Dendritic cell treated with granulocyte-macrophage colony-stimulating factor and Interleukin-4, amounts not matched to agents 40 ng/mL and 50 ng/mL, for 4 days (primary cell): ENCODE results near the gene CEND1.

Experiments
- H3K27ac Mint-ChIP-seq: one replicate; pipeline ENCODE4 v1.8.0; 2022; ENCODE audit warnings: mild to moderate bottlenecking, mixed read lengths
- H3K27me3 Mint-ChIP-seq: one replicate; pipeline ENCODE4 v1.8.0; 2022; ENCODE audit warnings: mild to moderate bottlenecking, mixed read lengths
- H3K36me3 Mint-ChIP-seq: one replicate; pipeline ENCODE4 v1.8.0; 2022; ENCODE audit warnings: low read depth, mixed read lengths
- H3K4me1 Mint-ChIP-seq: one replicate; pipeline ENCODE4 v1.8.0; 2022; ENCODE audit warnings: low read depth, mixed read lengths
- H3K4me3 Mint-ChIP-seq: one replicate; pipeline ENCODE4 v1.8.0; 2022; ENCODE audit warnings: mild to moderate bottlenecking, moderate library complexity, mixed read lengths
- H3K9me3 Mint-ChIP-seq: one replicate; pipeline ENCODE4 v1.8.0; 2022; ENCODE audit warnings: mixed read lengths
- intact Hi-C: fragments of 100-400 bp; cut with micrococcal nuclease; formaldehyde crosslinking; loops from one replicate; pipeline ENCODE4 v1.15.0; 2022

Gene CEND1

DNA sequence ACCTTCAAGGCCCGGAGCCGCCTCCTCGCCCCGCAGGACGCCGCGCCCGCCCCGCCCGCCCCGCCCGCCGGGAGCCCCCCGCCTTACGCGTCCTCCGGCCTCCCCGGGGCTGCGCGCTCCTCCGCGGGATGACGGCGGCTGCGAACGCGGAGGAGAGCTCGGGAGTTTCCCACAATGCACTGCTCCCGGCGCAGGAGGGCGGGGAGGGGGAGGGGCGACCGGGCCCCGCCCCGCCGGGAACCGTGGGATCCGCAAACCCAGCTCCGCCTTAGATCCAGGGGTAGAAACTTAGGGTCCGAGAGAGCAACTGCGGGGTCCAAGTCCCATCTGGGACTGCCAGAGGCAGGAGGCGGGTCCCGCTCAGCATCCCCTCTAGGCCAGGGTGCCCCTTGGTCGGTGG lies at the start of gene CEND1:
Gene CEND1 (minus strand): TSS at position 148 of the 400 bp plus-strand sequence. CDS start 1,514 bp downstream, outside the sequence.
- intact Hi-C loops: no loop called here
- no peaks in the 10 kb centered on the region for H3K9me3 Mint-ChIP-seq

DNA sequence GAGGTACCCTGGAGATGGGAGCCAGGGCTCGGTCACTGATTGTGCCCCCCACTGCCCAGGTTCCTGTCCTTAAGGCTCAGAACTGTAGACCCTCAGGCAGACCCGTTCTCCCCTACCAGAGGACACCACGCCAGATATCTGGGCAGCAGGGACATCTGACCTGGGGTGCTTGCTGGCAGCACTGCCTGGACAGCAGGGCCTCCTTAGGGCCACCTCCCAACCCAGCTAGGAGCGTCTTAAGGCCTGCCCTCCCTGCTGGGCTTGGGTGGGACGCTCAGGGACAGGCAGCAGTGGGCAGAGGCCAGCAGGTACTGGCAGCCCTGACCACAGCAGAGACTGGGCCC lies 49.4 kb upstream of the CEND1 start:
- no peaks in the 10 kb centered on the region for H3K9me3 Mint-ChIP-seq
- H3K36me3 Mint-ChIP-seq: peaks cover 73% of the 10 kb centered on the region
- H3K27me3 Mint-ChIP-seq: peaks cover 1% of the 10 kb centered on the region
- peaks cover 78% of the 10 kb centered on the region for H3K4me1 Mint-ChIP-seq
- H3K4me3 Mint-ChIP-seq: no peak overlapping the region
- H3K27ac Mint-ChIP-seq: no peak overlapping the region
- intact Hi-C loops: no loop called here

More for the DNA sequence above, at the start of gene CEND1:
- no peak within 1 kb of the TSS for H3K27ac Mint-ChIP-seq
- H3K4me3 Mint-ChIP-seq: no peak within 1 kb of the TSS
- peaks cover 37% of the 10 kb centered on the region for H3K27me3 Mint-ChIP-seq
- peaks cover 45% of the 10 kb centered on the region for H3K36me3 Mint-ChIP-seq
- peaks cover 4% of the 10 kb centered on the region for H3K4me1 Mint-ChIP-seq

DNA sequence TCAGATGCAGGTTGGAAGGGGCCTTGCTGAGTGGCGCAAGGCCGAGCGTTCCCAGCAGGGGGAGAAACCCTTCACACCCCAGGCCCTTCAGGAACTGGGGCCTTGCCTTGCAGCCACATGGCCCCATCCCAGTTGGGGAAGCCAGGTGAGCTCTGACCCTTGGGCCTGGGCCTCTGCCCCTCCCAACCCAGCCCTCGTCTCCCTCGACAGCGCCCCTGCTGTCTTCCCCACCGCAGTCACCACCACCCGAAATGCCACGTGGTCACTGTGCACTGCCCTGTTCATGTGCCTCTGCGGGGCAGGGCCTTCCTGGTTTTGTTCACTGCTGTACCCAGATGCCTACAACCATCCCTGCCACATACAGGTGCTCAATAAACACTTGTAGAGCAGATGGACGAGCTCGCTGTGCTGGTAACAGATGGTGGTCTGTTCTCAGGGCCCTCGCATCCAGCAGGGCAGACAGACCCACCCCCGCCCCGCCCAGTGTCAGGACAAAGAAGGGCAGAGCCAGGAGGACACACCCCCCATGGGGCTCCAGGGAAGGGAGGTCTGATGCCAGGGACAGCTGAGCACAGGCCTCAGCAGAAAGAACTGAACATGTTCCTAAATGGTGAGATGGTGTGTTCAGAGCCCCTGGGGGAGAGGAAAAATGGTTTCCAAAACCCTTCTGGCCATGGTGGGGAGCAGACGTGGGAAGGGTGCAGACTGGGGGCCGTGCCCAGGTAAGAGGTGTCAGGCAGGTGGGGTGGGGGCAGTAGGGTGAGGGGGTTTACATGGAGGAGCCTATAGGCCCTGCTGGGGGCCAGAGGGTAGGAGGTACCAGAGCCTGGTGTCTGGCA lies 48.8 kb upstream of the CEND1 start:
- peaks cover 67% of the 10 kb centered on the region for H3K36me3 Mint-ChIP-seq

DNA sequence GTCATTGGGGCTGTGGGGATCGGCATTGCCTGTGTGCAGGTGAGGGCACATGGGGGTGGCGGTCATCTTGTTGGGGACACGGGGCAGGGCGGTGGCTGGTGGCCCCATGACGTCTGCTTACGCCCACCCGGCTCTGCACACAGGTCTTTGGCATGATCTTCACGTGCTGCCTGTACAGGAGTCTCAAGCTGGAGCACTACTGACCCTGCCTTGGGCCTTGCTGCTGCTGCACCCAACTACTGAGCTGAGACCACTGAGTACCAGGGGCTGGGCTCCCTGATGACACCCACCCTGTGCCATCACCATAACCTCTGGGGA lies 48.1 kb upstream of the CEND1 start:
- Mint-ChIP-seq H3K4me1 (peaks cover 76% of the 10 kb centered on the region), H3K9me3 (no peaks in the 10 kb centered on the region), H3K27ac (no peak overlapping the region), H3K27me3 (peaks cover 3% of the 10 kb centered on the region), H3K4me3 (no peak overlapping the region), H3K36me3 (peaks cover 62% of the 10 kb centered on the region)
- intact Hi-C loops: no loop called here

More for the DNA sequence above, 48.8 kb upstream of the CEND1 start:
- H3K27me3 Mint-ChIP-seq: peaks cover 3% of the 10 kb centered on the region
- no peak overlapping the region for H3K4me3 Mint-ChIP-seq
- H3K27ac Mint-ChIP-seq: no peak overlapping the region
- intact Hi-C loops: no loop called here
- H3K4me1 Mint-ChIP-seq: peaks cover 79% of the 10 kb centered on the region
- H3K9me3 Mint-ChIP-seq: no peaks in the 10 kb centered on the region

DNA sequence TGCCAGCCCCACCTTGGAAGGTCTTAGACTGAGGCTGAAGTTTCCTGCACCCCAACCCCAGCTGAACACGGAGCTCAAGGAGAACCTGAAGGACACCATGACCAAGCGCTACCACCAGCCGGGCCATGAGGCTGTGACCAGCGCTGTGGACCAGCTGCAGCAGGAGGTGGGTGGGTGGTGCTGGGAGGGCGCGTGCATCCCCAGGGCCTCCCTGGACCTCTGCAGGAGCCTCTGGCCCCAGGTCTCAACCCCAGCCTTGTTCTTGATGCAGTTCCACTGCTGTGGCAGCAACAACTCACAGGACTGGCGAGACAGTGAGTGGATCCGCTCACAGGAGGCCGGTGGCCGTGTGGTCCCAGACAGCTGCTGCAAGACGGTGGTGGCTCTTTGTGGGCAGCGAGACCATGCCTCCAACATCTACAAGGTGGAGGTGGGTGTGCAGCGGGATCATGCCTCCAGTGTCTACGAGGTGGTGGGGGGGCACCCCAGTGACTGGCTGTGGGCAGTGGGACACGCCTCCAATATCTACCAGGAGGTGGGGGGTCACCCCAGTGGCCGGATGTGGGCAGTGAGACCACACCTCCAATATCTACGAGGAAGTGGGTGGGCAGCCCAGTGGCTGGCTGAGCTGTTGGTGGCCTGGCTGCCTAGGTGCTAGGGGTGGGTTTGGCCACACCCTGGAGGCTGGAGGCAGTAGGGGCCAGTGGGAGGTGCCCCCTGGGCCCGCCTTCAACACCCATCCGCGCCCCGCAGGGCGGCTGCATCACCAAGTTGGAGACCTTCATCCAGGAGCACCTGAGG lies 47.5 kb upstream of the CEND1 start:
- H3K27ac Mint-ChIP-seq: no peak overlapping the region
- H3K9me3 Mint-ChIP-seq: no peaks in the 10 kb centered on the region
- H3K27me3 Mint-ChIP-seq: peaks cover 5% of the 10 kb centered on the region
- intact Hi-C loops: no loop called here
- peaks cover 79% of the 10 kb centered on the region for H3K4me1 Mint-ChIP-seq
- H3K36me3 Mint-ChIP-seq: peaks cover 62% of the 10 kb centered on the region
- no peak overlapping the region for H3K4me3 Mint-ChIP-seq

DNA sequence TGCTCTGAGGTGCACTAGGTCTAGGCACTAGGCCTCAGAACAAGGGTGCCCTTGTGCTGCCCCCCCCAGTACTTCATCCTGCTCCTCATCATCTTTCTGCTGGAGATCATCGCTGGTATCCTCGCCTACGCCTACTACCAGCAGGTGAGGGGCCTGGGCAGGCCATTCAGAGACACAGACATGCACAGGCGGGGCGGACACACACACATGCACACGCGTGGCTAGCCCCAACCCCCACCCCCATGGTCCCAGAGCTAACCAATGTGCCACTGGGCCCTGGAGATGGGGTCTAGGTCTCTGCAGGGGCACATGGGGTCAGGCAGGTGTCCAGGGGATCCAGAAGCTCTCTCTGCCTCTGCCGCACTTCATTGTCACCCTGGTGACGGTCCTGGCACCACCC lies 46.8 kb upstream of the CEND1 start:
- Mint-ChIP-seq H3K36me3 (peaks cover 62% of the 10 kb centered on the region), H3K27ac (no peak overlapping the region), H3K9me3 (no peaks in the 10 kb centered on the region), H3K4me3 (no peak overlapping the region), H3K27me3 (peaks cover 11% of the 10 kb centered on the region), H3K4me1 (peaks cover 86% of the 10 kb centered on the region)
- intact Hi-C loops: no loop called here

DNA sequence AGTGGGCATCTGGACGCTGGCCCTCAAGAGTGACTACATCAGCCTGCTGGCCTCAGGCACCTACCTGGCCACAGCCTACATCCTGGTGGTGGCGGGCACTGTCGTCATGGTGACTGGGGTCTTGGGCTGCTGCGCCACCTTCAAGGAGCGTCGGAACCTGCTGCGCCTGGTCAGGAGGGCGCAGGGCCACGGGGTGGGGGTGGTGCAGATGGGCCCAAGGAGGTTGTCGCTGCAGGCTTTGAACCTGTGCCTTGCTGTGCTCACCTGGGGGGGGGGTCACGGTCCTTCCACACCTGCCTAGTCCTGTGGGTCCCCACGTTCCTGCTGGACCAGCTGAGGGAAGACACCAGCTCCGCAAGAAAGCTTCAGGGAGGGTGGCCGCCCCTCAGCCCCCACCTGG lies 46.4 kb upstream of the CEND1 start:
- Mint-ChIP-seq H3K4me3 (no peak overlapping the region), H3K9me3 (no peaks in the 10 kb centered on the region), H3K27ac (no peak overlapping the region), H3K36me3 (peaks cover 58% of the 10 kb centered on the region), H3K4me1 (peaks cover 87% of the 10 kb centered on the region), H3K27me3 (peaks cover 16% of the 10 kb centered on the region)
- intact Hi-C loops: no loop called here

DNA sequence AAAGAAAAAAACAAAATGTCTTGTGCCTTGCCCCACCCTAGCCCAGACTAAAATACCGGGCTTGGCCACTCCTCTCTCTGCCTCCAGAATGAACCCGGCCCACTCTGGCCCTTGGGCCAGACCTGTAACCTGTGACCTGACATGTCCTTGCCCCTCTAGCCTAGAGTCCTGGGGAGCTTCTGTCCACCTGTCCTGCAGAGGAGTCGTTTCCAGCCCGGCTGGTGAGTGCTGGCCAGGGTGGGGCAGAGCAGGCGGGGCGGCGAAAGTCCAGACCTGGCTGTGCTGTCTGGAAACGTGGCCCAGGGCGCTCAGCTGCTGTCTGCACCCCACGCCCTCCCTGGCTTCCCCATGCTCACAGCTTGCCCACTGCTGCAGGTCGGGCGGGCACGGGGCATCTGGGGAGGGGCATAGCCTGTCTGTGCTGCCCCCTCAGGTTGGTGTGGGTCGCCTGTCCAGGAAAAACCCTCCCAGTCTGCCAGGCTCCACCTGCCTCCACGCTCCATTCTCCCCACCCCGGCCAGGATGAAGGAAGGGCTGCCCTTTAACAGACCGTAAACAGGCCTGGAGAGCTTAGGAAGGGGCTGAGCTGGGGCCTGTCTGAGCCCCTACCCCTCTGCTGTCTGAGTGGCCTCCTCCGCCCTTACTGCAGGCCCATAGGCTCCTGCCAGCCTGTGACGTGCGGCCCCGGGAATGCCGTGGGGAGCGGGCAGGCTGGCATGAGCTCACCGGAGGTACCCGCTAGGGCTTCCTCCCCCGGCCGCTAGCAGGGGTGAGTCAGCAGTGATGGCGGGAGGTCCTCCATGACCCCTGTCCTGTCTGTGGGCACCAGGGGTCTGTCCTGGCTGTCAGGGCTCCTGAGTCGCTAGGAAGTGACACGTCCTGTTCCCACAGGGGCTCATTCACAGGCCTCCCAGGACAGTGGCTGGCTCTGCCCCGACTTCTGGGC lies 44.8 kb upstream of the CEND1 start:
- H3K27me3 Mint-ChIP-seq: peaks cover 31% of the 10 kb centered on the region
- H3K4me1 Mint-ChIP-seq: peaks cover 88% of the 10 kb centered on the region
- peaks cover 41% of the 10 kb centered on the region for H3K36me3 Mint-ChIP-seq
- peak overlapping the region; percentile 71 for H3K4me3 Mint-ChIP-seq
- H3K9me3 Mint-ChIP-seq: no peaks in the 10 kb centered on the region
- intact Hi-C loops: no loop called here
- H3K27ac Mint-ChIP-seq: peak overlapping the region; percentile 58

DNA sequence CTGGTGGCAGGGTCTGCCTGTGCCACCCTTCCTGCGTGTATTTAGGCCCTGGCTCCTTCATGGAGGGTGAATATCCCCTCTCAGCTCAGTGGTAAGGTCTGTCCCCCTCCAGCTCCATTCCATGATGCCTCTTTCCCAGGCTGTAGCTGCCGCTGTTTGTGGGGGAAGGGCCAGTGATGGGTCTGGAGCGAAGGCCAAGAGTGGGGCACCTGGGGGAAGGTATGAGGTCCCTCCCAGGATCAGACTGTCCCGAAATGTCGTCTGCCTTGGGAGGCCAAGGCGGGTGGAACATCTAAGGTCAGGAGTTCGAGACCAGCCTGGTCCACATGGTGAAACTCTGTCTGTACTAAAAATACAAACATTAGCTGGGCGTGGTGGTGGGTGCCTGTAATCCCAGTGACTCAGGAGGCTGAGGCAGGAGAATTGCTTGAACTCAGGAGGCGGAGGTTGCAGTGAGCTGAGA lies 44.0 kb upstream of the CEND1 start:
- H3K4me3 Mint-ChIP-seq: peak overlapping the region; percentile 71
- intact Hi-C loops: no loop called here

DNA sequence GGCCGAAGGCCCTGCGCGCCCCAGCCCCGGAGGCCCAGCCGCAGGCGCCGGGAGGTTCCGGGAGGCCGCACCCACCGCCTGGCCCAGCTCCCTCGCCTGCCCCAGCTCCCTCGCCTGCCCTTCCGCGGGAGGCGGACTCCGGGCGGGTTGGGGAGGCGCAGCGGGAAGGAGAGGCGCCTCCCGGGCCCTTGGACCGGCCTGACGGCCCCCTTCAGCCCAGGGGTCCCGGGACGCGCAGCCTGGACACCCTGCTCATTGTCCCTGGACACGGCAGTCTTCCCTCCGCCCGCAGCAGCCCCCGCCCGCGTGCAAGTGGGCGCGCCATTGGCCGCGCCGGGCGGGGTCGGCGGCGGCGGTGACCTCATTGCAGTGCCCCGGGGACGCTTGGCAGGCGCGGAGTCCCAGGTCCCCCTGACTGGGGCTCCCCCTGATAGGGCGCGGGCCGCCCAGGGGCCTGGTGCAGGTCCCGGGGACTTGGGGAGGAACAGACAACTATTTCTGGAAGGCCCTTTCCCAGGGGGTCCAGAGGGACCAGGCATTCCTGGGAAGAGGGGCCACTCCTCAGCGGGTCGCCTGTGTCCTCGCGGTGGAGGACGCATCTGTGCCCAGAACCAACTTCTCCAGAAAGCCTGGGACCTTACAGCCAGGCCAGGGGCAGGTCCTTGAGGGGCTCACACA lies 43.4 kb upstream of the CEND1 start:
- Mint-ChIP-seq H3K27me3 (peaks cover 45% of the 10 kb centered on the region), H3K4me3 (peak overlapping the region; percentile 71), H3K27ac (peak overlapping the region; percentile 58), H3K36me3 (peaks cover 27% of the 10 kb centered on the region), H3K4me1 (peaks cover 90% of the 10 kb centered on the region), H3K9me3 (no peaks in the 10 kb centered on the region)
- intact Hi-C loops: no loop called here

More for the DNA sequence above, 44.0 kb upstream of the CEND1 start:
- H3K4me1 Mint-ChIP-seq: peaks cover 89% of the 10 kb centered on the region
- no peaks in the 10 kb centered on the region for H3K9me3 Mint-ChIP-seq
- peak overlapping the region; percentile 58 for H3K27ac Mint-ChIP-seq
- peaks cover 39% of the 10 kb centered on the region for H3K27me3 Mint-ChIP-seq
- H3K36me3 Mint-ChIP-seq: peaks cover 34% of the 10 kb centered on the region

DNA sequence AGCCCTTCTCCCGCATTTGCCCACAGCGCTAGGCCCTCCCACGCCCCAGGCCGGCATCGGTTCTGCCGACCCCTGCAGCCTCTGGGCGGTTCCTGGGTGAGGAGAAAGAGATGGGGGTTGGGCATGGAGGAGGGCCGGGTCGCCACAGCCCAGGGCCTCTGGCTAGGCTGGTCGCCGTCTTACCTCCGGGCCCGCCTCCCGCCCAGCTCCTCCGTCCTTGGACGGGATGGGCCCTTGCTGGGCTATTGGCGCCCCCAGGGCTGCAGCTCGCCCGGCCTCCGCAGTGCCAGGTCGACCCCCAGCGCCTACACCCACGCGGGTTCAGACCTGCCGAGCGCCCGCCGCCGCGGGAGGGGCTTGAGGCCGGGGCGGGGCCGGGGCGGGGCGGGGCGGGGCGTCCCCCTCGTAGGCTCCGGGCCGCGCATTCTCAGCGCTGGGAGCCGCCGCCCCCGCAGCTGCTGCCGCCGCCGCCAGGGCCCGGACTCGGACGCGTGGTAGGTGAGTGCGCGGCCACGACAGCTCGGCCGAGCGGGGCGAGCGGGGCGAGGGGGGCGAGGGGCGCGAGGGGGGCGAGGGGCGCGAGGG lies 42.7 kb upstream of the CEND1 start, which contains the start of gene CD151:
Gene CD151 (plus strand): TSS at position 424 of the 585 bp plus-strand sequence. CDS start 3,118 bp downstream, outside the sequence.
- H3K4me1 Mint-ChIP-seq: peaks cover 90% of the 10 kb centered on the region
- intact Hi-C loops: no loop called here
- peak within 1 kb of the TSS; percentile 71 for H3K4me3 Mint-ChIP-seq
- H3K9me3 Mint-ChIP-seq: no peaks in the 10 kb centered on the region
- peaks cover 21% of the 10 kb centered on the region for H3K36me3 Mint-ChIP-seq
- peak within 1 kb of the TSS; percentile 58 for H3K27ac Mint-ChIP-seq
- peaks cover 51% of the 10 kb centered on the region for H3K27me3 Mint-ChIP-seq

DNA sequence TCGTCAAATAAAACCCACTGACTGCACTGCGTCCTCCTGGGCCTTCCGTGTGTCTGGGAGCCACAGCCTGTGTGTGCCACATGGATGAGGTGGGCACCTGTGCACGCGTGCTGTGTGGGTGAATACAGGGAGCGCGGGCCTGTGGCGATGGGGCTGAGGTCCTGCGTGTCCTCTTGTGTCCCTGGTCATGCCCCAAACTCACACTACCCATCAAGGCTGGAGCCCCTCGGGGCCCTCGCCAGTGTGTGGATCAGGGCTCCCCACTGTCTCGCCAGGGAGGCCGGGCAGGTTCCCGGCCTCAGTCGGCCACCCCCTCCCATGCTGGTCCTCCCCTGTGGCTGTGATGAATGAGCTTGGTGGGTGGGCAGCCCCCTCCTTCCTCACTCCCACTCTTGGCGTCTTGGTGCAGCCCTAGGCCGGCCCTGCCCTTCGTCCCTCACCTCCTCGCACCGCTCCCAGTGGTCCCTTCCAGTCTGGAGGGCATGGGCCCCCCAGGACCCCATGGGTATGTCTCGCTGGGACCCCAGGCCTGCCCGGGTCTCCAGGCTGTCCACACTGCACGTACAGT lies 42.2 kb upstream of the CEND1 start:
- Mint-ChIP-seq H3K27ac (no peak overlapping the region), H3K4me3 (peak overlapping the region; percentile 58), H3K9me3 (no peaks in the 10 kb centered on the region), H3K36me3 (peaks cover 15% of the 10 kb centered on the region), H3K27me3 (peaks cover 55% of the 10 kb centered on the region), H3K4me1 (peaks cover 89% of the 10 kb centered on the region)
- intact Hi-C loops: no loop called here
